ENCODE results near the gene MAP2K5. TPM values are rescaled to one million over a fixed set of nuclear protein-coding genes. Genes with fewer than 3 reads are reported as not detected.

The MAP2K5 gene
- total RNA-seq, 4 donors from 2014 or later, result 7.2 to 14.2 (median 9.3) TPM

DNA sequence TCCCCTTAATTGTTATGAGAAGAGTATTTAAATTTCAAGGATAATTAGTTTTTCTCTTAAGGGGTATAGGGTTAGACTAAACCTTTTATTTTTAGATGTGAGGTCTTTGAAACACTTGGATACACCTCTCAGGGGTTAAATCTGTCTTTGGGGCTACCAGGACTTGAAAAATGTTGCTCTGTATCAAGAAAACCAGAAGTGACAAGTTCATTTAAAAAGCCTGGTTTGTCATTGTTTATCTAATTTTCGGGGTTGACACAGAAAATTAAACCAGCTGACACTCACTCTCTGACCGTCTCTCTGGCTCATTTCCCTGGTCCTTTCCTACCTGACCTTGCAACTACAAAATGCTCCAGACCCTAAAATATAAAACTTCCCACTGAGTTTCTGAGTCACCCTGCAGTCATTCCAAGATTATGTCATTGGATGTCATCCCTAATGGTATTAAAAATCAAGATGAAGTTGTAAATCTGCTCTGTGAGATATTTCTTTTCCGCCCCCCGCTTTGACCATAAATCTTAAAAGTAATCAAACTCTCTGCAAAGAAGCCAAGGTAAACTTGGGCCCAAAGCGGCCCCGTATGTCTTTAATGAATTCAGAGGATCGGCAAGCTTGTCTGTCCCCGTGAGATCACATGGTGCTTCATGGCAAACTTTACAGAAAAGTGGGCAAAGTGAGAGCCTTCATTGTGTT is 249.9 kb downstream of the MAP2K5 start:
- TF ChIP-seq, protein P1, sequence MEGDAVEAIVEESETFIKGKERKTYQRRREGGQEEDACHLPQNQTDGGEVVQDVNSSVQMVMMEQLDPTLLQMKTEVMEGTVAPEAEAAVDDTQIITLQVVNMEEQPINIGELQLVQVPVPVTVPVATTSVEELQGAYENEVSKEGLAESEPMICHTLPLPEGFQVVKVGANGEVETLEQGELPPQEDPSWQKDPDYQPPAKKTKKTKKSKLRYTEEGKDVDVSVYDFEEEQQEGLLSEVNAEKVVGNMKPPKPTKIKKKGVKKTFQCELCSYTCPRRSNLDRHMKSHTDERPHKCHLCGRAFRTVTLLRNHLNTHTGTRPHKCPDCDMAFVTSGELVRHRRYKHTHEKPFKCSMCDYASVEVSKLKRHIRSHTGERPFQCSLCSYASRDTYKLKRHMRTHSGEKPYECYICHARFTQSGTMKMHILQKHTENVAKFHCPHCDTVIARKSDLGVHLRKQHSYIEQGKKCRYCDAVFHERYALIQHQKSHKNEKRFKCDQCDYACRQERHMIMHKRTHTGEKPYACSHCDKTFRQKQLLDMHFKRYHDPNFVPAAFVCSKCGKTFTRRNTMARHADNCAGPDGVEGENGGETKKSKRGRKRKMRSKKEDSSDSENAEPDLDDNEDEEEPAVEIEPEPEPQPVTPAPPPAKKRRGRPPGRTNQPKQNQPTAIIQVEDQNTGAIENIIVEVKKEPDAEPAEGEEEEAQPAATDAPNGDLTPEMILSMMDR (IDR thresholded peaks at IDR 0.05), result no peak
- no peak for ATAC-seq (ENCODE audit: low FRiP score)
- no peak for DNase-seq (ENCODE audit: low spot score)

DNA sequence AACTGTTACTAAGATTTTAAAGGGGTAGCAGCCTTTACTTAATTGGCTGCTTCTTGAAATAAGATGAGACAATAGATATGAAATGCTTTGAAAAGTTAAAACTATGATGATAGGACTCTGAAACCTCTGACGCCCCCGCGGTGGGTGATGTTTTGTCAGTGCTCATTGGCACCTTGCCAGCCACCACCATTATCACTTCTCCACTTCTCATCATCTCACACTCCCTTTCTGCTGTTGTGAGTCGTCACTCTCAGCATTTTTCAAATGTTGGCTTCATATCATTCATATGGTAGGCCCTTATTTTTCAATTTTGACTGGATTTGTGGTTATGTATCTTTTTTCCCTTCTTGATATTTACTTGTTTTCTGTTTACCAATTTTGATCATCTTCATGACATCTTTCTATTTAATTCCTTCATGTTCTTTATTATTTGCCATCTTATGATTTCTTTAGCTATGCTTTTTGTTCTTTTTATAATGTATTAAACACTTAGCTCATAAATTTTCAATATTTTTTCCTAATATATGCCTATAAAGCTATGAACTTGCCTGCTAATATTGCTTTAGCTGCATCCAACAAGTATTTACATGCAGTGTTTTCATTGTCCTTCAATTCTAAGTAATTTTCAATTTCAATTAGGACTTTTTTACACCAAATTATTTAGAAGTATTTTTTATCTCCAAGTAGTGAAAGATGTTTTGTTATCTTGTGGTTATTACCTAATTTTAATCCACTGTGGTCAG is 252.5 kb downstream of the MAP2K5 start:
- DNase-seq (ENCODE audit: low spot score) (no peak), ATAC-seq (ENCODE audit: low FRiP score) (no peak)
- TF ChIP-seq, protein P1 (IDR thresholded peaks at IDR 0.05), result no peak

DNA sequence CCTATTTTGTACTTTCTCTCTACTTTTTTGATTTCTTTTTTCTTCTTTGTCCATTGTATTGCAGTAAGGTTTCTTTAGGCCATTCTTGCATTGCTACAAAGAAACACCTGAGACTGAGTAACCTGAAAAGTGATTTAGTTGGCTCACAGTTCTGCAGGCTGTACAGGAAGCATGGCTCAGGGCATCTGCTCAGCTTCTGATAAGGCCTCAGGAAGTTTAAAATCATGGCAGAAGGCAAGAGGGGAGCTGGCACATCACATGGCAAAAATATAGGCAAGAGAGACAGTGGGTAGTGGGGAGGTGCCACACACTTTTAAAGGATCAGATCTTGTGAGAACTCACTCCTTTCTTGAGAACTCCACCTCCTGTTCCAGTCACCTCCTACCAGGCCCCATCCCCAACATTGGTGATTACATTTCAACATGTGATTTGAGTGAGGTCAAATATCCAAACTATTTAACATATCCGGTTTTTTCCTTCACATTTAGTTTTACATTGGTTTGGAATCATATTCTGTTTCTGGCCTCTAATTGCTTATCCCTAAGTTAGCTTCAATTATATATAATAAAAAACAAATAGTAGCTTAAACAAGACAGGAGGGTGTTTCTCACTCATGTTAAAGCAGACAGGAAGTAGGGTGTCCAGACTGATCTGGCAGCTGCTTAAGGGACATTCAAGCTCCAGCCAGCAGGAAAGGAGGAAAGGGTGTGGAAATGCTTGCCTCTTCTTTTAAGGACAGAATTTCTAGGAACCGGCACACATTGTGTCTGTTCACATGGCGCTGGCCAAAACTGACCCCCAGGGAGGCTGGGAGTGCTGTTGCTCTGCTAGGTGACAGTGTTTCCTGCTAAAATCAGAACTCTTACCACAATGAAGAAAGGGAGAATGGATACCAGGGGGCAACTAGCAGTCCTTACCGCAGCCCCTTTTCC is 254.0 kb downstream of the MAP2K5 start:
- ATAC-seq (ENCODE audit: low FRiP score) (no peak), DNase-seq (ENCODE audit: low spot score) (no peak)
- TF ChIP-seq, protein P1 (IDR thresholded peaks at IDR 0.05), result no peak

DNA sequence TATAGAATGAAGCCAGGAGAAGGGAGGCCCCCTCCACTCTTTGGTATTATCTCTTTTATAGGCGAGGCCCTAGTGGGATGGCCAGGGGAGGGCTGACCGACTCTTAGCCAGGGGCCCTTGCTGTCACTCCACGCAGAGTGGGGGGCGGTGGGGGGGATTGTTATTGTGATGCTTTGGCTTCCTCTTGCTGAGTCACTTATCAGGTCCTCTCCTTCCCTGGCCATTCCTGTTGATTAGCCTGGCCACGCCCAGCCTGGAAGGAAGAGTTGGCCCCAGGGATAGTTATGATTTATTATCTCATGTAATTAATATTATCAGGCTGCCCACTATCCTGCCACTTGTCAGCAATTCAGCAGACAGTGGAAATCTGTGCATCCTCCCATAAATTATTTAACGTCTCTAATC is 257.3 kb downstream of the MAP2K5 start:
- TF ChIP-seq, protein P1 (IDR thresholded peaks at IDR 0.05), result no peak
- DNase-seq (ENCODE audit: low spot score) (no peak), ATAC-seq (ENCODE audit: low FRiP score) (no peak)

DNA sequence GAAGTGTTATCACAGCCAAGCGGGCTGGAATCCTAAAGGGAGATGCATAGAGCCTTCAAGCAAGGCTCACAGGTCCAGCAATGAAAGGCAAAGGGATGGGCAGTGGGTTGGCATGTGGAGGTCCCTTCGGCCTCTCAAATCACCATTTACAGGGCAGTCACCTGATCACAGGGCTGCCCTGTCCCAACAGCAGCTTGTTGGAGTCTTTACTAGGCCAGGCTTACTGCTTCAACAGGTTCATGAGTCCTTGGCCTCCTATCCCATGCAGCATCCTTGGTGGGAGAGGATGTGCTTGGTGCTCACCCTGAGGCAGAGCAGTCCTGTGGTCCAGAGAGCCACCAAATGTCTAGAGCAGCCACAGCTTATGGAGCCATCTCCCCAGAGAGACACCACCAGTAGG is 258.6 kb downstream of the MAP2K5 start:
- TF ChIP-seq, protein P1 (IDR thresholded peaks at IDR 0.05), result no peak
- no peak for DNase-seq (ENCODE audit: low spot score)
- ATAC-seq (ENCODE audit: low FRiP score), result no peak

DNA sequence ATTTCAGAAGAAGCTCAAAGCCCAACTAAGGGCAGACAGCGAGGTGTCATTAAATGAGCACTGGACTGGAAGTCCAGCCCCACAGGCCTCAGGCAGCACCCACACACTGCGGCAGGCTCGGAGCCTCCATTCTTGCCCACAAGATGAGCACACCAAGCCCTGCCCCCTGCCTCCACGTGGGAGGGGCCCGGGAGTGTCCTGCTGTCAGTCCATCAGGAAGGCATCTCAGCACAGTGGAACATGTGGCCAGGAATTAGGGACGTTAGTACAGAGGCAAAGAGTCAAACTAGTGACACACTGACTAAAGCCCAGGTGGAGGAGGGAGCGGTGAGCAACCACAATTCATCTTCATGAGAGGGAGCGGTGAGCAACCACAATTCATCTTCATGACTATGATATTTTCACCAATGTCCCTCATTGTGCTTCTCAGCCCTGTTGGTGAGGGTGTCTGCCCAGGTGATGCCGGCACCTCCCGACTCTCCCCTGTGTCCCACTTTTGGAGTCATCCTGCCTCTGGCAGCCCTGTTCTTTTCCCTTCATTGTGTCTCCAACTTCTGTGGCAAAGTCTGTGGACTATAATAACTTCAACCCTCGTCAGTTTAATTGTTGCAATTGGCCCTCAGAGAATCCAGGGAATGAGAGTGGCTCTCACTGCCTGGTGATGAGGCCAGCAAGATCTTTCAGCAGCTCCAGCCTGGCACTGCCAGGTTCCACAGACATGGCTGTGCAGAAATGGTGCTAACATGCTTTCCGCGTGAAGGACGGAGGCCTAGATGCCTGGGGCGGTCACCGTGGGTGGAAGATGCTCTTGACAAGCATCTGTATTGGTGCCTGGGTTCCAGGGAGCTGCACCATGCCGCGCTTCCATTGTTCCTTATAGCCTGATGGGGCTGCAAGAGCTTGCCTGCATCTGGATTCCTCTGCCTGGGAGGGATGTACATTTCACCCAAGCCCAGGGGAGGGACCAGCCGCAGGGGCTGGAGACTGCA is 259.7 kb downstream of the MAP2K5 start:
- ATAC-seq (ENCODE audit: low FRiP score) (no peak), DNase-seq (ENCODE audit: low spot score) (no peak)
- TF ChIP-seq, protein P1 (IDR thresholded peaks at IDR 0.05), result no peak

All from omental fat pad (tissue), 4 donors.